Measurements from ENCODE around the gene TARDBP.

DNA sequence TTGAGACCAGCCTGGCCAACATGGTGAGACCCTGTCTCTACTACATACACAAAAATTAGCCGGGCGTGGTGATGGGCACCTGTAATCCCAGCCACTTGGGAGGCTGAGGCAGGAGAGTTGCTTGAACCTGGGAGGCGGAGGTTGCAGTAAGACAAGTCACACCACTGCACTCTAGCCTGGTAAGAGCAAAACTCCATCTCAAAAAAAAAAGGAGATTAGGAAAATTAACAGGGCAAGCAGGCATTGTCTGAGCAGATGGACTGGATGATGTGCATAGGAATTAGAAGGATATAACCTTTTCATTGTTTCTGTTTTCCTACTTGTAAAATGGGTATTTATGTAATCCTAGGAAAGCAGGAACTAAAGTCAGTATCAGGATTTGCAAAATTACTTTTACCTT is 15.6 kb downstream of the TARDBP start:
- TF ChIP-seq, protein P1, sequence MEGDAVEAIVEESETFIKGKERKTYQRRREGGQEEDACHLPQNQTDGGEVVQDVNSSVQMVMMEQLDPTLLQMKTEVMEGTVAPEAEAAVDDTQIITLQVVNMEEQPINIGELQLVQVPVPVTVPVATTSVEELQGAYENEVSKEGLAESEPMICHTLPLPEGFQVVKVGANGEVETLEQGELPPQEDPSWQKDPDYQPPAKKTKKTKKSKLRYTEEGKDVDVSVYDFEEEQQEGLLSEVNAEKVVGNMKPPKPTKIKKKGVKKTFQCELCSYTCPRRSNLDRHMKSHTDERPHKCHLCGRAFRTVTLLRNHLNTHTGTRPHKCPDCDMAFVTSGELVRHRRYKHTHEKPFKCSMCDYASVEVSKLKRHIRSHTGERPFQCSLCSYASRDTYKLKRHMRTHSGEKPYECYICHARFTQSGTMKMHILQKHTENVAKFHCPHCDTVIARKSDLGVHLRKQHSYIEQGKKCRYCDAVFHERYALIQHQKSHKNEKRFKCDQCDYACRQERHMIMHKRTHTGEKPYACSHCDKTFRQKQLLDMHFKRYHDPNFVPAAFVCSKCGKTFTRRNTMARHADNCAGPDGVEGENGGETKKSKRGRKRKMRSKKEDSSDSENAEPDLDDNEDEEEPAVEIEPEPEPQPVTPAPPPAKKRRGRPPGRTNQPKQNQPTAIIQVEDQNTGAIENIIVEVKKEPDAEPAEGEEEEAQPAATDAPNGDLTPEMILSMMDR (IDR thresholded peaks at IDR 0.05), result no peak
- TF ChIP-seq EZH2 (IDR thresholded peaks at IDR 0.05; ENCODE audit: borderline replicate concordance, insufficient read depth, low read depth, low read length, poor library complexity, severe bottlenecking), result no peak
